Trophoblast cell (in vitro differentiated cells and primary cell): Measurements from ENCODE around the gene MTMR3.
A peak's percentile ranks its signal among the peaks of the same experiment; 100 is the strongest.

Experiments used
- DNase-seq, 2 donors: peaks; one replicate each; pipeline ENCODE4 v3.0.0-alpha.2; 2016
- H2AFZ ChIP-seq: 2 replicates; pipeline ENCODE4 v1.6.1; 2013; ENCODE audit warnings: low read length, moderate library complexity, mild to moderate bottlenecking; ENCODE audit not compliant: insufficient read depth, poor library complexity
- H2AK5ac ChIP-seq: 2 replicates; pipeline ENCODE4 v1.6.1; 2013; ENCODE audit warnings: mild to moderate bottlenecking, low read length
- H2BK120ac ChIP-seq: 2 replicates; pipeline ENCODE4 v1.6.1; 2013; ENCODE audit warnings: low read length, mild to moderate bottlenecking, moderate library complexity; ENCODE audit not compliant: insufficient read depth, poor library complexity
- H2BK12ac ChIP-seq: 2 replicates; pipeline ENCODE4 v1.6.1; 2013; ENCODE audit warnings: mild to moderate bottlenecking, low read length, moderate library complexity
- H2BK5ac ChIP-seq: 2 replicates; pipeline ENCODE4 v1.6.1; 2013; ENCODE audit warnings: low read length, low read depth, moderate library complexity, mild to moderate bottlenecking; ENCODE audit not compliant: poor library complexity
- H3K14ac ChIP-seq: 2 replicates; pipeline ENCODE4 v1.6.1; 2013; ENCODE audit warnings: mild to moderate bottlenecking, low read length
- H3K18ac ChIP-seq: 2 replicates; pipeline ENCODE4 v1.6.1; 2013; ENCODE audit warnings: mild to moderate bottlenecking, low read length
- H3K23ac ChIP-seq: 2 replicates; pipeline ENCODE4 v1.6.1; 2013; ENCODE audit warnings: low read length
- H3K27ac ChIP-seq: 2 replicates; pipeline ENCODE4 v1.5.1; 2013; ENCODE audit warnings: low read depth, mild to moderate bottlenecking, inconsistent platforms, low read length, moderate library complexity
- H3K27me3 ChIP-seq: 2 replicates; pipeline ENCODE4 v1.6.1; 2013; ENCODE audit warnings: inconsistent platforms, mild to moderate bottlenecking, low read length, moderate library complexity; ENCODE audit not compliant: insufficient read depth
- H3K36me3 ChIP-seq, 2 experiments: 1 replicate in 1 of 2; 2 replicates in 1 of 2; pipeline ENCODE4 v1.6.1; 2013; ENCODE audit warnings: low read length in 2 of 2, mild to moderate bottlenecking in 2 of 2, moderate library complexity in 1 of 2; ENCODE audit not compliant: insufficient read depth in 2 of 2, control insufficient read depth in 1 of 2
- H3K4ac ChIP-seq: 2 replicates; pipeline ENCODE4 v1.6.1; 2013; ENCODE audit warnings: low read depth, mild to moderate bottlenecking, low read length, moderate library complexity
- H3K4me1 ChIP-seq, 2 experiments: 1 replicate in 1 of 2; 2 replicates in 1 of 2; pipeline ENCODE4 v1.6.1; 2013; ENCODE audit warnings: low read length in 2 of 2, mild to moderate bottlenecking in 2 of 2, moderate library complexity in 1 of 2; ENCODE audit not compliant: insufficient read depth in 2 of 2, control insufficient read depth in 1 of 2
- H3K4me2 ChIP-seq: 2 replicates; pipeline ENCODE4 v1.6.1; 2013; ENCODE audit warnings: inconsistent platforms, mild to moderate bottlenecking, low read length, moderate library complexity
- H3K4me3 ChIP-seq: 2 replicates; pipeline ENCODE4 v1.5.1; 2013; ENCODE audit warnings: mild to moderate bottlenecking, low read depth, low read length, inconsistent platforms
- H3K79me1 ChIP-seq: one replicate; pipeline ENCODE4 v1.6.1; 2013; ENCODE audit warnings: low read length
- H3K79me2 ChIP-seq: 2 replicates; pipeline ENCODE4 v1.6.1; 2013; ENCODE audit warnings: low read length, mild to moderate bottlenecking; ENCODE audit not compliant: control insufficient read depth, insufficient read depth, poor library complexity
- H3K9ac ChIP-seq: 2 replicates; pipeline ENCODE4 v1.6.1; 2013; ENCODE audit warnings: mild to moderate bottlenecking, low read length
- H3K9me3 ChIP-seq: 2 replicates; pipeline ENCODE4 v1.6.1; 2013; ENCODE audit warnings: low read depth, mild to moderate bottlenecking, control low read depth, inconsistent platforms, low read length; ENCODE audit not compliant: insufficient read depth
- H4K12ac ChIP-seq: 2 replicates; pipeline ENCODE4 v1.6.1; 2013; ENCODE audit warnings: low read depth, mild to moderate bottlenecking, low read length, moderate library complexity
- H4K8ac ChIP-seq: 2 replicates; pipeline ENCODE4 v1.6.1; 2013; ENCODE audit warnings: low read depth, mild to moderate bottlenecking, low read length, moderate library complexity
- H4K91ac ChIP-seq: one replicate; pipeline ENCODE4 v1.6.1; 2013; ENCODE audit warnings: low read depth, mild to moderate bottlenecking, low read length, moderate library complexity
- WGBS: extraction: QIAGEN DNeasy Blood & Tissue Kit; methylation state at CpG from one replicate; pipeline ENCODE4 v1.1.7; 2013; ENCODE audit warnings: missing lambda C conversion rate; ENCODE audit not compliant: insufficient read length, insufficient coverage; ENCODE audit errors: extremely low coverage; 5-methylcytosine and 5-hydroxymethylcytosine counted together

The MTMR3 gene

DNA sequence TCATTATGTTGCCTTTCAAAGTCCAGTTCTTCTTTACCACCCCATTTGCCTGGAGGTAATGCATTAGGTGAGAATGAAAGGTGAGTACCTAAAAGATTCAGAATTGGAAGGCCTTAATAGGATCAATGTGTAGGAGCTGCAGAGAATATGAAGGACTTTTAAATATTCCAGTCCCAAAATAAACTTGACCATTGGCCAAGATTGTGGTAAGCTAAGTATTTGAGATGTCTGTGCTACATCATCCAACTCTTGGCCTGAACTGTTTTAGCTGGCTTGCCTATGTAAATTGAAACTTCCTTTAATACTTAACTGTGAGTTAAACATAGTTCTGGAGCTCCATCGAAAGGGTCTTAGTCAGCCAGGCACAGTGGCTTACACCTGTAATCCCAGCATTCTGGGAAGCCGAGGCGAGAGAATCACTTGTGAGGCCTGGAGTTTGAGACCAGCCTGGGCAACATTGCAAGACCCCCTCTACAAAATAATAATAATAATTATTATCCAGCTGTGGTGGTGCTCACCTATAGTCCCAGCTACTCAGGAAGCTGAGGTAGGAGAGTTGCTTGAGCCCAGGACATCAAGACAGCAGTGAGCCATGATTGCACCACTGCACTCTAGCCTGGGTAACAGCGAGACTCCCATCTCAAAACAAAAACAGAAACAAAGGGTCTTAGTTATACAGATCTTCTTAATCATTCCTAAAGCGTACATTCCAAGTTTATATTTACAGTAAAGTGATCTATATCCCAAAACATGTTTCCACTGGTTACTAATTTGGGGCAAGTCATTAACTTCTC, 29.8 kb downstream of the MTMR3 start:
- Histone ChIP-seq H3K79me1 (no peaks in the 10 kb centered on the region), H3K9me3 (no peaks in the 10 kb centered on the region), H2AK5ac (no peak overlapping the region), H4K91ac (no peak overlapping the region), H3K27ac (no peak overlapping the region), H3K27me3 (no peaks in the 10 kb centered on the region), H3K14ac (no peak overlapping the region), H3K4me1 (peaks cover 0 to 18% of the 10 kb centered on the region in 2 experiments), H3K4me3 (no peak overlapping the region), H2BK12ac (no peak overlapping the region), H2BK5ac (no peak overlapping the region), H3K79me2 (peaks cover 5% of the 10 kb centered on the region), H4K8ac (no peak overlapping the region), H2BK120ac (no peak overlapping the region), H3K4ac (no peak overlapping the region), H3K36me3 (no peaks in the 10 kb centered on the region), H3K18ac (no peak overlapping the region), H2AFZ (no peak overlapping the region), H4K12ac (no peak overlapping the region), H3K23ac (no peak overlapping the region), H3K9ac (no peak overlapping the region), H3K4me2 (no peak overlapping the region)
- DNase-seq = no peak
- WGBS = no CpG with 5 or more reads among the region's 5 CpGs

DNA sequence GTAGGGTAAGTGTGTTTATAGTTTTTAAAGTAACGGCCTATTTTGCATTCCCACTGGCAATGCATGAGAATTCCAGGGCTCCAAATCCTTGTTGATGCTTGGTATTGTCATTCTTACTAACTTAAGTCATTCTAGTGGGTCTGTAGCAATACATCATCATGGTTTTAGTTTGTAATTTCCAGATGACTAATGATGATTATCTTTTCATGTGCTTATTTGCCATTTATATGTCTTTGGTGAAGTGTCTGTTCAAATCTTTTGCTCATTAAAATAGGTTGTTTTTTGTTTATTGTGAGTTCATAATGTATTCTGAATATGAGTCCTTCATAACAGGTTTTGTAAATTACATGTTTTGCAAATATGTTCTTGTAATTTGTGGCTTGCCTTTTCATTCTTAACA, 31.2 kb downstream of the MTMR3 start:
- Histone ChIP-seq H3K9ac (no peak overlapping the region), H3K79me2 (peaks cover 3% of the 10 kb centered on the region), H2BK12ac (no peak overlapping the region), H3K23ac (no peak overlapping the region), H3K27ac (no peak overlapping the region), H3K4me3 (no peak overlapping the region), H2AK5ac (no peak overlapping the region), H3K36me3 (no peaks in the 10 kb centered on the region), H3K27me3 (no peaks in the 10 kb centered on the region), H3K18ac (no peak overlapping the region), H2BK5ac (no peak overlapping the region), H4K12ac (no peak overlapping the region), H3K14ac (no peak overlapping the region), H3K4me1 (peaks cover 0 to 12% of the 10 kb centered on the region in 2 experiments), H3K79me1 (no peaks in the 10 kb centered on the region), H2BK120ac (no peak overlapping the region), H2AFZ (no peak overlapping the region), H4K8ac (no peak overlapping the region), H3K4me2 (peak overlapping the region; percentile 55), H4K91ac (no peak overlapping the region), H3K9me3 (no peaks in the 10 kb centered on the region), H3K4ac (no peak overlapping the region)
- peak; percentile 46 to 82 for DNase-seq
- no CpG with 5 or more reads among the region's 1 CpG for WGBS

DNA sequence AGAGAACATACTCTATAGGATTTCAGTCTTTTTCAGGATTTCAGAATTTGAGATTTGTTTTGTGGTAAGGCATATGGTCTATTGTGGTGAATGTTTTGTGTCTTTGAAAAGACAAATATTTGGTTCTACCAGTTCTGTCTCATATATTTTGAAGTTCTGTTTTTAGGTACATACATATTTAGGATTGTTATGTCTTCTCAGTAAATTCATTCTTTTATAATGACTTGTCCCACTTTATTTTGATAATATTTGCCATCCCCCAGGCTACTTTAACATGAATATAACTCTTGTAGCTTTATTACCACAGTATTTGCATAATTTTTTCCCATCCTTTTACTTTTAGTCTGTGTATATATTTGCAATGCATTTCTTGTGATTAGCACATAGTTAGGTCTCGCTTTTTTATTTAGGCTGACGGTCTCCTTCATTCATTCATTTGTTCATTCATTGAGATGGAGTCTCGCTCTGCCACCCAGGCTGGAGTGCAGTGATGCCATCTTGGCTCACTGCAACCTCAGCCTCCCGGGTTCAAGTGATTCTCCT, 32.1 kb downstream of the MTMR3 start:
- no peak overlapping the region for H3K27ac ChIP-seq
- peak in 1 of 2 donors; percentile 62 for DNase-seq
- H3K4me1 ChIP-seq = peaks cover 0 to 12% of the 10 kb centered on the region in 2 experiments
- H4K12ac ChIP-seq = no peak overlapping the region
- no peak overlapping the region for H4K91ac ChIP-seq
- no peaks in the 10 kb centered on the region for H3K9me3 ChIP-seq
- no peak overlapping the region for H3K4ac ChIP-seq
- peak overlapping the region; percentile 21 for H2BK5ac ChIP-seq
- no peaks in the 10 kb centered on the region for H3K36me3 ChIP-seq
- H3K23ac ChIP-seq = no peak overlapping the region
- peaks cover 5% of the 10 kb centered on the region for H3K79me2 ChIP-seq
- no peak overlapping the region for H3K9ac ChIP-seq
- H3K4me3 ChIP-seq = no peak overlapping the region
- H3K18ac ChIP-seq = no peak overlapping the region
- no CpG with 5 or more reads among the region's 4 CpGs for WGBS
- no peaks in the 10 kb centered on the region for H3K79me1 ChIP-seq
- no peaks in the 10 kb centered on the region for H3K27me3 ChIP-seq
- no peak overlapping the region for H2AK5ac ChIP-seq
- no peak overlapping the region for H2AFZ ChIP-seq
- H3K14ac ChIP-seq = no peak overlapping the region
- H4K8ac ChIP-seq = no peak overlapping the region
- no peak overlapping the region for H3K4me2 ChIP-seq
- no peak overlapping the region for H2BK12ac ChIP-seq
- H2BK120ac ChIP-seq = no peak overlapping the region

DNA sequence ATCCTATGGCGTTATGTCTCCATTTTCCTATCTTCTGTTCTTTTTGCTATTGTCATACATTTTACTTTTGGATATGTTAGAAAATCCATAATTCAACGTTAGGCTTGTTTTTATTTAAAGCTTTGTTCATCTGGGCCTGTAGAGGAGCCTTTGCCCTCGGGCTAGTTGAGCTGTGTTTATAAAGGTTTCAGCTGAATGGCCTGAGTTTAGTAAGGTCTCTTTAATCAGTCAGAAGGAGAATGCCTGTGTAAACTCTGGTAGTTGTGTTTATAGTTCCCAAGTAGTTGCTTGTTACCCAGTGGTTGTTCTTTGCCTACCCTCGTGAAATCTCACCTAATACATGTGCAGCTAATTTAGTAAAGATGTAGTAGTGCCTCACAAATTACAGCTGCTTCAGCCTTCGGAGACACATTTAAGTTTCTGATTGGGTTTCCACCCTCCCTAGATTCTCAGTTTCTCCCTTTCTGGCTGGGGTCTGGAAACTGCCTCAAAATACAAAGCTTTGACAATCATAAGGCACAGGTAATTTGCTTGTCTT, 33.1 kb downstream of the MTMR3 start:
- Histone ChIP-seq H4K8ac (no peak overlapping the region), H3K4me2 (no peak overlapping the region), H3K9me3 (no peaks in the 10 kb centered on the region), H3K9ac (no peak overlapping the region), H4K12ac (no peak overlapping the region), H3K27me3 (no peaks in the 10 kb centered on the region), H2BK120ac (no peak overlapping the region), H4K91ac (no peak overlapping the region), H3K23ac (no peak overlapping the region), H3K14ac (no peak overlapping the region), H3K4me1 (peaks cover 0 to 12% of the 10 kb centered on the region in 2 experiments), H3K18ac (no peak overlapping the region), H3K79me1 (no peaks in the 10 kb centered on the region), H3K4me3 (no peak overlapping the region), H2BK12ac (no peak overlapping the region), H3K36me3 (no peaks in the 10 kb centered on the region), H3K4ac (no peak overlapping the region), H3K79me2 (peaks cover 6% of the 10 kb centered on the region), H2BK5ac (no peak overlapping the region), H3K27ac (no peak overlapping the region), H2AFZ (no peak overlapping the region), H2AK5ac (no peak overlapping the region)
- DNase-seq = no peak
- WGBS = no CpG with 5 or more reads among the region's 5 CpGs
